Measurements from ENCODE around the gene SPIN1. TPM values are rescaled to one million over a fixed set of nuclear protein-coding genes. Genes with fewer than 3 reads are reported as not detected.

Gene SPIN1
- total and polyA plus RNA-seq, 12 donors, result 36.3 to 79.9 (median 57.4) TPM

- WGBS, 4 donors, result 83 to 90% (median 88%) methylated on average over 7 of the region's 7 CpGs
- H3K27me3 ChIP-seq, result no peaks in the 10 kb centered on the region
- H3K4me3 ChIP-seq, result no peak overlapping the region
- DNase-seq, result no peak
- no peak overlapping the region for H3K27ac ChIP-seq
- TF ChIP-seq CTCF (IDR thresholded peaks at IDR 0.05) (no peak), POLR2A (IDR thresholded peaks at IDR 0.05) (no peak)
- no peaks in the 10 kb centered on the region for H3K9me3 ChIP-seq (replicated peaks in 1 of 3)
- H3K36me3 ChIP-seq (replicated peaks in 1 of 2), result no peaks in the 10 kb centered on the region
- H3K4me1 ChIP-seq (replicated peaks in 1 of 2), result no peaks in the 10 kb centered on the region
- intact Hi-C loops (cut with DNase I), result no loop called here
These were observed 139.4 kb downstream of the SPIN1 start for GRCh38 chr9:88527618-88528017.

Other genes with a start within 250 kb of the SPIN1 start
- gene SPATA31C2, start 250.0 kb upstream of the SPIN1 start, total RNA-seq, result not detected
- gene SPATA31C2, start 250.0 kb upstream of the SPIN1 start, polyA plus RNA-seq, result not detected
- under 1 TPM in 2 of 9 donors, not detected in 7; 0.33 to 0.57 TPM for gene NXNL2, start 146.7 kb downstream of the SPIN1 start, total RNA-seq
- under 1 TPM in 2 of 3 donors, not detected in 1; 0.20 to 0.48 TPM for gene NXNL2, start 146.7 kb downstream of the SPIN1 start, polyA plus RNA-seq